ENCODE data around the gene BMP8A.

Gene BMP8A

GRCh38 chr1:39563669-39564068, 72.2 kb downstream of the BMP8A start:
- no peak overlapping the region for H3K4me3 ChIP-seq (replicated peaks in 1 of 2; ENCODE audit: low read depth in 2 of 2, low read length in 2 of 2)
- TF ChIP-seq CTCF (IDR thresholded peaks at IDR 0.05; ENCODE audit: low read depth, low read length): no peak
- no peak for DNase-seq (ENCODE audit: low read depth in 2 of 2)

GRCh38 chr1:39564340-39564739, 72.9 kb downstream of the BMP8A start:
- TF ChIP-seq CTCF (IDR thresholded peaks at IDR 0.05; ENCODE audit: low read depth, low read length): no peak
- no peak for DNase-seq (ENCODE audit: low read depth in 2 of 2)
- no peak overlapping the region for H3K4me3 ChIP-seq (replicated peaks in 1 of 2; ENCODE audit: low read depth in 2 of 2, low read length in 2 of 2)

- H3K4me3 ChIP-seq (replicated peaks in 1 of 2; ENCODE audit: low read depth in 2 of 2, low read length in 2 of 2): no peak overlapping the region
- no peak for DNase-seq (ENCODE audit: low read depth in 2 of 2)
These were observed 73.5 kb downstream of the BMP8A start for GRCh38 chr1:39564941-39565340.

GRCh38 chr1:39566441-39567137, 75.2 kb downstream of the BMP8A start:
- DNase-seq (ENCODE audit: low read depth in 2 of 2): no peak

More at GRCh38 chr1:39564941-39565340, 73.5 kb downstream of the BMP8A start:
- no peak for TF ChIP-seq CTCF (IDR thresholded peaks at IDR 0.05; ENCODE audit: low read depth, low read length)

GRCh38 chr1:39567302-39567701, 75.9 kb downstream of the BMP8A start:
- no peak for DNase-seq (ENCODE audit: low read depth in 2 of 2)
- H3K4me3 ChIP-seq (replicated peaks in 1 of 2; ENCODE audit: low read depth in 2 of 2, low read length in 2 of 2): no peak overlapping the region
- no peak for TF ChIP-seq CTCF (IDR thresholded peaks at IDR 0.05; ENCODE audit: low read depth, low read length)

More at GRCh38 chr1:39566441-39567137, 75.2 kb downstream of the BMP8A start:
- H3K4me3 ChIP-seq (replicated peaks in 1 of 2; ENCODE audit: low read depth in 2 of 2, low read length in 2 of 2): no peak overlapping the region
- TF ChIP-seq CTCF (IDR thresholded peaks at IDR 0.05; ENCODE audit: low read depth, low read length): no peak

- TF ChIP-seq CTCF (IDR thresholded peaks at IDR 0.05; ENCODE audit: low read depth, low read length): no peak
- no peak overlapping the region for H3K4me3 ChIP-seq (replicated peaks in 1 of 2; ENCODE audit: low read depth in 2 of 2, low read length in 2 of 2)
- no peak for DNase-seq (ENCODE audit: low read depth in 2 of 2)
These were observed 76.8 kb downstream of the BMP8A start for GRCh38 chr1:39568208-39568607.

GRCh38 chr1:39569034-39569433, 77.6 kb downstream of the BMP8A start:
- TF ChIP-seq CTCF (IDR thresholded peaks at IDR 0.05; ENCODE audit: low read depth, low read length): no peak
- DNase-seq (ENCODE audit: low read depth in 2 of 2): no peak
- no peak overlapping the region for H3K4me3 ChIP-seq (replicated peaks in 1 of 2; ENCODE audit: low read depth in 2 of 2, low read length in 2 of 2)
